IPS-NIHi7 (cell line): ENCODE measurements around the gene RBPMS2.

Experiments
- DNase-seq: peaks from one replicate; pipeline ENCODE4 v3.0.0; 2012; ENCODE audit warnings: mixed read lengths; ENCODE audit errors: extremely low spot score

Gene RBPMS2

DNA sequence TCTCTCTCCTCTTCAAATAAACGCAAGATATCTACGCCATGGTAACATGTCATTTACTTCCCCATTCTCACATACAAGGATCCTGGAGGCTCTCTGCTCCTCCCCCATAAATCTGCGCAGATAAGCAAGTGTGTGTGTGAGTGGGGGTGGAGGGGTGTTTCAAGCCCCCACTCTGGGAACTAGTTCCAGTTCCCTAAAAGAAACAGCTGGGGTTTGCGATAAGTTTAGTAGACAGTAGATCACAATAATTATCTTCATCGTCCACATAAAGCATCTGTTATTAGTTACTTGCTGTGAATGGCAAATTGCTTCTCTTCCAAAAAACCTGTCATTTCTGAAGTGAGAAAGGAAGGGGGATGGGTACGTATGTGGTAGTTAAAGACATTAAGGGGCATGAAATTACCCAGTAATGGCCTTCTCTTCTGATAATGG is 79.8 kb downstream of the RBPMS2 start:
- DNase-seq = no peak

DNA sequence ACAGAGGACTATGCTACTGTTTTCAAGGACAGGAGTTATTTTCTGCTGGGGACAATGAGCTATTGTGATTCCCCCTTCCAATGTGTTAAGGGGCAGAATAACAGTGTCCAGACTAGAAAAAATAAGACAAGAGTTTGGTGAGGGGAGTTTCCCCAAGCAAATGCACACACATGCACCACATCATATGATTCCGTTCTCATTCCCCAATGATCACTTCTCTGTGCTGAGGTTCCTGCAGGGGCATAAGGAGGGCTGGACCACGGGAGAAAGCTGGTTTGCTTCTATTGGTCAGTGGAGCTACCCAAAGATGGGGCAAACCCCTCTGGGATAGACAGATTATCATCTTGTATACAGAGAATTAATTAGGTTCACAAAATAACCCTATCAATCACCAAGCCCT is 80.6 kb downstream of the RBPMS2 start:
- DNase-seq = no peak

DNA sequence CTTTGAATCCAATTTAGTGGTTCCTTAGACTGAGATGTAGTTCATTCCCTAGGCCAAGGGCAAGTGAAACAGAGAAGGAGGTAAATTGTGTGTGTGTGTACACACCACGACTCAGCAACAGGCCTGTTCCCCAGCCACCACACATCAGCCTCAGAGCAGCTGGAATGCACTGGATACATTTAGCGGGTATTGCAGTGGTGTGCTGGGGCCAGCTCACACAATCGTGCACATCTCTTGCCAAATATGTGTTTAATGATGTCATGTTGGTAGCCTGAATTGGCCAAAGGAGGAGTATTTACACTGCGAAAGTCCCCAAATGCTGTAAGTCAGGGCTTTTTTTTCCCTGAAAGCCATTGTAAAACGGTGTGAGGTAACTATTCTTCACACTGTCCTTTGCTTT is 82.3 kb downstream of the RBPMS2 start:
- no peak for DNase-seq

DNA sequence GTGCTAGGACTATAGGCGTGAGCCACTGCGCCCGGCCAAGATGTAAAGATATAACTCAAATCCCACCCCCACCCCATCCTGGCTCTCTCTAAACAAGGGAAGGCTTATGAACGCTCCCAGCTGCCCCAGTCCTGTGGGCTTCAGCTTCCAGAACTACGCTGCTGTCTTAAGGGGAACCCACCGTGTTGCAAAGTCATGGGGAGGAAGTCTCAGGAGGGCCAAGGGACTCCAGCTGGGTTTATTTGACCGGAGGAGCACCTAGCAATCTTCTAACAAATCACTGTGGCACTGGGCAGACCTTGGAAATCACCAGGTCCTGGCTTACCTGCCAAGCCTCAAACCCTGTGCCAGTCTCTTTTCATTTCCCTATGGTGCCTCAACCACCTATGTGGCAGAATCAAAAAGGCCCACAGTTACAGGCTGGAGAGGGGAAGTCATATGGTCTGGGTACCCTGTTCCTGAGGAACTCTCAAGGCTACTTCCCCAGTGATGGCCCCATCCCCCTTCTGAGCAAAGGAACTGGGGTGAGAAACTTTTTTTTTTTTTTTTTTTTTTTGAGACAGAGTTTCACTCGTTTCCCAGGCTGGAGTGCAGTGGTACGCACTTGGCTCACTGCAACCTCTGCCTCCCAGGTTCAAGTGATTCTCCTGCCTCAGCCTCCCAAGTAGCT is 83.4 kb downstream of the RBPMS2 start:
- DNase-seq = no peak

DNA sequence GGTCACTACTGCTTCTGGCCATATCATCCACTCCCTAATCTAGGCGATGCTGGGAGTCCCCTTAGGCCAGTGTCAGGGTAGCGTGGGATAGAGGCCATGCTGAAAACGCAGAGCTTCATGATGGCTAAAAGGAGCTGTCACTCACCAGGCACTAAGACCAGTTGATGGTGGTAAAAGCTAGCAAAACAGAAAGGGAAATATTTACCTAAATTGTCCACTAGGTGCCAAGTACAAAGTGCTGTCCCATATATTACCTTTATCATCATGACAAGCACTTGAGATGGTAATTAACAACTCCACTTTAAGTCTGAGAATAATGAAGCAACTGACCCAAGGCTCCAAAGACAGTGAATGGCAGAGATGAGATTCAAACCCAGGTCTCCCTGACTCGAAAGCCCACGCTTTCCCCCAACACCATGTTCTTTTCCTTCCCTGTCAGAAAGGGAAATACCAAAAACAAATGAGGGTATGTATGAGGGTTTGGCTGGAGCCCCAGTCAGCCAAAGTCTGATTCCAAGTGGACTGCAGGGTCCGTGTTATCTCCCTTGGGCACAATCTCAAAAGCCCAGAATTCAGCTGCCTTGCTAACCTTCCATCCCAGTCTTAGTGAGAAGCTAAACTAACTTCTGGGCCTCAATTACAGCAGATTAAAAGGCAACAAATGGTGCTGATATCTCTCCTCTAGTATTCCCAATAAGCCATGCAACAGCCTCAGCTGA is 84.7 kb downstream of the RBPMS2 start:
- no peak for DNase-seq

DNA sequence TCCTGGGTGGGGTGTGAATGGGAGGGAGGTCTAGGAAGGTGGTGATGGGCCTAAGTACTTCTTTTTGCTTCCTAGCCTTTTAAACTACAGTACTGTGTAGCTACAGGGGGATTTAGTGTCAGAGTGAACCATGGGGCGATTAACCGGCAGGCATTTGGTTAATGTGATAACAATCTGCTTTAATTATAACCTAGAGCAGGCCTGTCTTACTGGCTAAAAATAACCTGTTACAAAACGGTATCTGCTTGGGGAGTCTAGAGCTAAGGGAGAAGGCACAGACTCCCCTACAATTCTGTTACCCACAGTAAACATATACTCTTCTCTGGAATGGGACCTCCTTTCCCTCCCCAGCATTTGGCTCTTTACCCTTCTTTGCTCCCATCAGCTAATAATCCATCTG is 85.4 kb downstream of the RBPMS2 start:
- DNase-seq = no peak
